H1 (cell line): Measurements from ENCODE around the gene MGME1. TPM values are rescaled to one million over a fixed set of nuclear protein-coding genes. Genes with fewer than 3 reads are reported as not detected.

Source experiments
- CTCF ChIA-PET: fragments of 300-600 bp; sonication (Branson Sonifier 250); formaldehyde crosslinking; loops from one replicate; lab custom pipeline; 2021; ENCODE audit not compliant: partially characterized antibody; lab: Charles Lee
- POLR2A ChIA-PET: fragments of 300-600 bp; sonication (Branson Sonifier 250); formaldehyde crosslinking; loops from one replicate; lab custom pipeline; 2021; ENCODE audit warnings: inconsistent platforms; ENCODE audit not compliant: partially characterized antibody; lab: Charles Lee
- DNase-seq, 2 experiments: peaks; one replicate each; pipeline versions ENCODE4 v3.0.0 to v3.0.0-alpha.2; 2010 to 2022; ENCODE audit warnings: low spot score in 2 of 2, low read depth in 1 of 2, mixed read lengths in 1 of 2
- FAIRE-seq: peaks from 2 replicates; lab custom pipeline; 2011; peaks lifted over from hg19 to GRCh38; lab: Jason Lieb, UNC
- H2AFZ ChIP-seq: 2 replicates; pipeline ENCODE4 v1.8.1; 2012; ENCODE audit warnings: low read length, inconsistent platforms
- H2AK5ac ChIP-seq: 2 replicates; pipeline ENCODE4 v1.6.1; 2013; ENCODE audit warnings: low read depth, low read length
- H2BK120ac ChIP-seq: replicated peaks from 2 replicates; pipeline ENCODE3; 2013; ENCODE audit warnings: low read depth, low read length, inconsistent platforms
- H2BK12ac ChIP-seq: 2 replicates; pipeline ENCODE4 v1.6.1; 2013; ENCODE audit warnings: low read depth, low read length
- H2BK15ac ChIP-seq: 2 replicates; pipeline ENCODE4 v1.6.1; 2013; ENCODE audit warnings: low read length
- H2BK20ac ChIP-seq: 2 replicates; pipeline ENCODE4 v1.6.1; 2013; ENCODE audit warnings: low read length
- H2BK5ac ChIP-seq: 2 replicates; pipeline ENCODE4 v1.6.1; 2013; ENCODE audit warnings: low read depth, low read length
- H3K14ac ChIP-seq: 2 replicates; pipeline ENCODE4 v1.6.1; 2013; ENCODE audit warnings: inconsistent platforms; ENCODE audit not compliant: insufficient read length
- H3K18ac ChIP-seq: 2 replicates; pipeline ENCODE4 v1.6.1; 2013; ENCODE audit warnings: low read length; ENCODE audit errors: extremely low read depth
- H3K23ac ChIP-seq: 2 replicates; pipeline ENCODE4 v1.6.1; 2013; ENCODE audit warnings: inconsistent platforms; ENCODE audit not compliant: insufficient read length
- H3K23me2 ChIP-seq: 2 replicates; pipeline ENCODE4 v1.6.1; 2013; ENCODE audit warnings: low read depth, low read length
- H3K27ac ChIP-seq: 2 replicates; pipeline ENCODE4 v1.6.1; 2011; ENCODE audit warnings: low read depth, low read length, inconsistent platforms
- H3K27me3 ChIP-seq, 4 experiments: replicated peaks in 1 of 4; 1 replicate in 1 of 4; 2 replicates in 3 of 4; pipeline versions ENCODE4 v1.6.1 to v1.8.1; 2011 to 2013; ENCODE audit warnings: low read length in 3 of 4, mild to moderate bottlenecking in 3 of 4, inconsistent platforms in 2 of 4, mixed read lengths in 2 of 4, moderate library complexity in 1 of 4; ENCODE audit not compliant: control insufficient read depth in 3 of 4, insufficient read depth in 3 of 4; ENCODE audit errors: extremely low read depth in 1 of 4
- H3K36me3 ChIP-seq, 4 experiments: 2 replicates each; pipeline versions ENCODE4 v1.6.1 to v1.8.1; 2011 to 2013; ENCODE audit warnings: mild to moderate bottlenecking in 4 of 4, low read length in 3 of 4, moderate library complexity in 2 of 4, control low read depth in 1 of 4, inconsistent platforms in 1 of 4; ENCODE audit not compliant: insufficient read depth in 4 of 4, control insufficient read depth in 2 of 4
- H3K4ac ChIP-seq: replicated peaks from 2 replicates; pipeline ENCODE3; 2013; ENCODE audit warnings: low read length, low read depth, mixed read lengths, inconsistent platforms; ENCODE audit not compliant: insufficient read length
- H3K4me1 ChIP-seq, 4 experiments: replicated peaks in 1 of 4; 1 replicate in 1 of 4; 2 replicates in 3 of 4; pipeline versions ENCODE4 v1.6.1 to v1.8.1; 2011 to 2013; ENCODE audit warnings: low read length in 3 of 4, inconsistent platforms in 2 of 4, mixed read lengths in 1 of 4; ENCODE audit not compliant: insufficient read depth in 4 of 4, control insufficient read depth in 3 of 4
- H3K4me2 ChIP-seq, 2 experiments: 2 replicates each; pipeline versions ENCODE4 v1.6.1 to v1.8.1; 2011 to 2013; ENCODE audit warnings: low read depth in 2 of 2, low read length in 2 of 2, control low read depth in 1 of 2, inconsistent platforms in 1 of 2, mild to moderate bottlenecking in 1 of 2; ENCODE audit not compliant: insufficient read depth in 1 of 2
- H3K4me3 ChIP-seq, 4 experiments: fragments of 200-600, 300-600 bp in 1 of 4; sonication (generic), shearing (Covaris generic), sonication (Bioruptor Twin) in 1 of 4; 2 replicates each; pipeline versions ENCODE4 v1.5.1 to v1.8.1; 2011 to 2016; ENCODE audit warnings: low read length in 4 of 4, low read depth in 3 of 4, control low read depth in 2 of 4, inconsistent platforms in 2 of 4, mild to moderate bottlenecking in 2 of 4, mixed read lengths in 1 of 4, moderate library complexity in 1 of 4; ENCODE audit not compliant: insufficient read depth in 2 of 4; ENCODE audit errors: extremely low read depth in 1 of 4
- H3K56ac ChIP-seq: replicated peaks from 2 replicates; pipeline ENCODE3; 2013; ENCODE audit warnings: low read depth, mild to moderate bottlenecking, mixed read lengths, low read length, inconsistent platforms; ENCODE audit not compliant: insufficient read length
- H3K79me1 ChIP-seq: 2 replicates; pipeline ENCODE4 v1.6.1; 2013; ENCODE audit warnings: low read depth, low read length, control low read depth
- H3K79me2 ChIP-seq, 2 experiments: 2 replicates each; pipeline versions ENCODE4 v1.6.1 to v1.8.1; 2012 to 2013; ENCODE audit warnings: low read length in 2 of 2, mild to moderate bottlenecking in 2 of 2, inconsistent platforms in 1 of 2; ENCODE audit not compliant: insufficient read depth in 2 of 2, control insufficient read depth in 1 of 2
- H3K9ac ChIP-seq, 4 experiments: replicated peaks in 1 of 4; 1 replicate in 1 of 4; 2 replicates in 3 of 4; pipeline versions ENCODE4 v1.6.1 to v1.8.1; 2011 to 2013; ENCODE audit warnings: low read depth in 3 of 4, low read length in 3 of 4, control low read depth in 2 of 4, mild to moderate bottlenecking in 2 of 4, moderate library complexity in 2 of 4, inconsistent platforms in 1 of 4; ENCODE audit errors: extremely low read depth in 1 of 4
- H3K9me3 ChIP-seq, 2 experiments: 2 replicates each; pipeline versions ENCODE4 v1.6.1 to v1.8.1; 2012 to 2013; ENCODE audit warnings: mild to moderate bottlenecking in 2 of 2, moderate library complexity in 2 of 2, control low read depth in 1 of 2, inconsistent platforms in 1 of 2, low read depth in 1 of 2, low read length in 1 of 2, mixed read lengths in 1 of 2; ENCODE audit not compliant: insufficient read depth in 2 of 2
- H4K20me1 ChIP-seq, 2 experiments: replicated peaks in 1 of 2; 2 replicates each; pipeline versions ENCODE3 to v1.8.1; 2011 to 2013; ENCODE audit warnings: inconsistent platforms in 2 of 2, low read length in 2 of 2, mild to moderate bottlenecking in 1 of 2; ENCODE audit not compliant: insufficient read depth in 2 of 2, control insufficient read depth in 1 of 2
- H4K5ac ChIP-seq: 2 replicates; pipeline ENCODE4 v1.6.1; 2013; ENCODE audit warnings: low read length, low read depth, mixed read lengths, inconsistent platforms; ENCODE audit not compliant: insufficient read length
- H4K8ac ChIP-seq: 2 replicates; pipeline ENCODE4 v1.8.0; 2013; ENCODE audit warnings: mild to moderate bottlenecking, moderate library complexity, low read length, inconsistent platforms; ENCODE audit not compliant: insufficient read depth; ENCODE audit errors: extremely low read depth
- H4K91ac ChIP-seq: replicated peaks from 2 replicates; pipeline ENCODE3; 2013; ENCODE audit warnings: low read length, mixed read lengths, inconsistent platforms; ENCODE audit not compliant: insufficient read length
- HDAC6 ChIP-seq: IDR thresholded peaks from one replicate; pipeline ENCODE4 v1.7.1; 2012; ENCODE audit warnings: low read depth, mild to moderate bottlenecking, inconsistent platforms, low read length, moderate library complexity
- TCF12 ChIP-seq: IDR thresholded peaks from 2 replicates; pipeline ENCODE4 v1.6.1; 2011; ENCODE audit warnings: low read depth, mild to moderate bottlenecking, low read length
- WGBS, 2 experiments: shearing (Covaris generic) in 1 of 2; methylation state at CpG; one replicate each; pipeline versions ENCODE4 v1.1.6 to v1.1.7; 2013 to 2015; ENCODE audit warnings: low lambda C conversion rate in 2 of 2, mixed read lengths in 2 of 2, inconsistent platforms in 1 of 2, low coverage in 1 of 2, missing lambda C conversion rate in 1 of 2; ENCODE audit not compliant: insufficient replicate concordance in 2 of 2, insufficient coverage in 1 of 2, insufficient read length in 1 of 2; ENCODE audit errors: extremely low coverage in 1 of 2, missing lambda C conversion rate in 1 of 2; 5-methylcytosine and 5-hydroxymethylcytosine counted together
- polyA plus RNA-seq, 7 experiments: library from polyadenylated mRNA; depleted of rRNA in 3 of 7; stranded (reverse) in 5 of 7; unstranded in 2 of 7; fragments of >200 nt in 5 of 7; fragments of 200-250 nt in 2 of 7; gene quantifications; 1 replicate in 5 of 7; 2 replicates in 1 of 7; 4 replicates in 1 of 7; pipeline versions ENCODE4 v1.2.1 to v1.2.3, GENCODE V29; 2011 to 2013; ENCODE audit warnings: missing spikeins in 2 of 7, mixed read lengths in 2 of 7
- total RNA-seq: library from RNA; stranded (reverse); fragmentation: NEBNext Ultra II Directional; extraction: Animal tissue kit (Norgen Biotek cat#: 25700); gene quantifications from 2 replicates; pipeline ENCODE4 v1.2.1, GENCODE V29; 2021

The MGME1 gene
- total and polyA plus RNA-seq, 2 of the 8 experiments (the other 6 are each of a cell fraction or from before 2014, with no cell fraction given), result 27.7 to 59.0 TPM

GRCh38 chr20:18024606-18025127 is 55.8 kb downstream of the MGME1 start:
- H4K8ac ChIP-seq, result no peak overlapping the region
- no peaks in the 10 kb centered on the region for H3K27me3 ChIP-seq
- no peak overlapping the region for H3K27ac ChIP-seq
- H2BK15ac ChIP-seq, result no peak overlapping the region
- FAIRE-seq (no peak), DNase-seq (no peak)
- peaks cover 8 to 21% (median 16%) of the 10 kb centered on the region in 4 experiments; a peak in 5 of 8 replicates for H3K36me3 ChIP-seq
- H3K4me1 ChIP-seq, result no peaks in the 10 kb centered on the region
- no peak overlapping the region for H2AK5ac ChIP-seq
- H3K23ac ChIP-seq, result no peak overlapping the region
- 86% methylated on average over 14 of the region's 15 CpGs; no CpG with 5 or more reads in 1 of the 2 experiments for WGBS, 2 experiments
- no peak overlapping the region for H2BK12ac ChIP-seq
- no peak overlapping the region for H3K4ac ChIP-seq
- peaks cover 13% of the 10 kb centered on the region; the same call in 1 of the 2 replicates for H3K23me2 ChIP-seq
- H2AFZ ChIP-seq, result no peak overlapping the region
- H4K5ac ChIP-seq, result no peak overlapping the region
- no peak overlapping the region for H2BK5ac ChIP-seq
- no peaks in the 10 kb centered on the region for H3K79me2 ChIP-seq
- peaks cover 0 to 3% of the 10 kb centered on the region in 2 experiments for H4K20me1 ChIP-seq
- H3K9ac ChIP-seq, result no peak overlapping the region
- H3K18ac ChIP-seq, result no peak overlapping the region
- ChIA-PET POLR2A (interaction anchor here (1.0 kb wide), 1 partner anchor 16 kb away, joined by 4 read pairs; no protein-coding TSS in a partner anchor), CTCF (interaction anchor here (1.4 kb wide), 1 partner anchor 10 kb away, joined by 3 read pairs; no protein-coding TSS in a partner anchor)
- H3K4me3 ChIP-seq, result no peak overlapping the region
- H2BK20ac ChIP-seq, result no peak overlapping the region
- no peak overlapping the region for H2BK120ac ChIP-seq
- H3K4me2 ChIP-seq, result no peak overlapping the region
- H3K56ac ChIP-seq, result no peak overlapping the region
- H3K79me1 ChIP-seq, result no peaks in the 10 kb centered on the region
- no peaks in the 10 kb centered on the region; a peak in 1 of 4 replicates for H3K9me3 ChIP-seq
- H3K14ac ChIP-seq, result no peak overlapping the region
- H4K91ac ChIP-seq, result no peak overlapping the region
- TF ChIP-seq HDAC6 (no peak), TCF12 (no peak)
